Effector CD8-positive, alpha-beta T cell (primary cell): ENCODE measurements around the gene SNAPC2.
"Not testable (repeated sequence)": the region's sequence is repeated elsewhere in the genome, so short reads cannot be mapped to it uniquely, and the experiment has no call there.

ENCODE experiments used
- DNase-seq: peaks from one replicate; lab custom pipeline; 2025; lab: John Stamatoyannopoulos, UW

The SNAPC2 gene

GRCh38 chr19:7933828-7934725 lies 13.9 kb downstream of the SNAPC2 start:
- DNase-seq = no peak

DNA sequence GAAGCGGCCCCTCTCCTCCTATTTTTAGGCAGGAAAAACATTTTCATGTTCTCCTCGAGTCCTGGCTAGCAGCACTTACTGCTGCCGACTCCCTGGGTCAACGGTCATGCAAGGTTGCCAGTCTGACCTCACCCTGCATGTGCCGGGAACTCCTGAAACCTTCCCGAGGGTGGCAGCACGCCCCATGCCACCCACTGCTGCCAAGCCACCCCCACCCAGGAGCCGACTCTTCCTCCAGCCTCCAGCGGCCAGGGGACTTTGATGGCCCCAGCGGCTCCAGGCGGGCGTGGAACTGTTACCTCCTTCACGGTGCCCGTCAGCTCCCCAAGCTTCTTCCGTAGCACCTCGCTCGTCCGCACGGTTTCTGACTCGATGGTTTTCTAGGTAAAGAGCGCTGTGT lies 14.6 kb downstream of the SNAPC2 start:
- no peak for DNase-seq

- DNase-seq = no peak
Observed at GRCh38 chr19:7940841-7941240, 20.7 kb downstream of the SNAPC2 start.

- DNase-seq = no peak
Observed at GRCh38 chr19:7941895-7942596, 21.9 kb downstream of the SNAPC2 start.

DNA sequence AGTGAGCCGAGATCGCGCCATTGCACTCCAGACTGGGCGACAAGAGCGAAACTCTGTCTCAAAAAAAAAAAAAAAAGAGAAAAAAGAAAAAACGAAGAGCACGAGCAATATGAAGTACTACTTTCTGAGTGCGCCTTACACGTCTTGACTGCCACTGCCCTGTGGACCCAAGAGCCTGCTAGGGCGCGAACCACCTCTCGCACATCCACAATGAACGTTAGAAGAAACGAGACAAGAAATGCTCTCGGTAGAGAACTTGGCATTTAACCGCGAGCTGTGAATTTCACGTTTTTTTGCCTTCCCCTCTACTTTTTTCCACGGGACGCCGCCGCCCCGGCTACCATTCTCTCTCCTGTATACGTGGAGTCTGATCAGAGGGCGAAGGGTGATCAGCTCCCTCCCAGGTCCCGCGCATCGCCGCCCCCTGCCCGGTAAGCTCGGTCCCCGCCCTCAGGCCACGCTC lies 22.9 kb downstream of the SNAPC2 start:
- no peak for DNase-seq

DNA sequence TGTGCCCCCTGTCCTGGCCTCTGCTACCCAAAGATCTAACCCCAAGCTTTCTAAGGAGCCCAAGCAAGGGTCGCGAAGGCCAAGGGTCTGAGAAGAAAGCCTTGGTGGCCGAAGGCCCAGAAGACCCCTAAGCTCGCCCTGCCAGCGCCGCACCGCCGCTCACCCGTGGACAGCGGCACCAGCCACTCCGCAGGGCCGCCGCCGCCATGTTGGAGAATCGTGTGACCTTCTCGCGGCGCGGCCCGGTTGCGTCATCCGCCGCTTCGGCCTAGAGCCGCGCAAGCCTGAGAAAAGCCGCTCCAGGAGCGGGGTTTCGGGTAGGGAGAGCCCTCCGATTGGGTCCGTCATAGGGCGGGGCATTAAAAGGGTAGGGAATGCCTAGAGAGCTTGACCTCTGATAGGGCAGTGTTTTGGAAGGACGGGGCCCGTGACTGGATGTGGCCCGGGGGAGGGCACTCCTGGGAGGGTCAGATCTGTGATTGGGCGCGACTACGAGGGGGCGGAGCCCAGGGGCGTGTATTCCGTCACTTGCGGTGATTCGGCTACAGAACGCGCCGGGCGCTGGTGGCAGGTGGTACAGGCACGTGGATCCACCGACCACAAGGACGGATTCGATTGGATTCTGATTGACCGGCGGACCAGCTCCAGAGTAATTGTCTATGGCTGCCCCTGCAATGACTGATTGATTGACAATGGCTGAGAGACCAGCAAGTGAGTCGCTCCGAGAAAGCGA lies 23.5 kb downstream of the SNAPC2 start, which contains the start of gene TIMM44:
Gene TIMM44 (minus strand): TSS at position 223 of the 733 bp plus-strand sequence. CDS start 15 bp downstream, at position 208.
- DNase-seq = peak; percentile 97

- DNase-seq = peak; percentile 82
Observed at GRCh38 chr19:7944177-7944761, 24.1 kb downstream of the SNAPC2 start.

DNA sequence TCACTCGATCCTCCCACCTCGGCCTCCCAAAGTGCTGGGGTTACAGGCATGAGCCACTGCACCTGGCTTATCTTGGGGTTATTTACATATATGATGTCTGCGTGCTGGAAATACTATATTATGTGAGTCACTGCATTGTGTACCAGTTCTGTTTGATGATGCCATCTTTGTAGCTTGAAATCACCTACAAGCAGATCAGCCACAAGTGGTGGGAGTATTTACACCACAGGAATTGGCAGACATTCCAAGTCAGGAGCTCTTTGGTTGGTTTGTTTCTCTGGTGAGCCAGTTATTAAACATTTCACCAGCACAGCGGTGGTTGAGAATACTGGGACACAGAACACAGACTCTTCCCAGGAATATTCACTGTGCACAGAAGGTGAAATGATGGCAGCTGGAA lies 27.8 kb downstream of the SNAPC2 start:
- DNase-seq = no peak

GRCh38 chr19:7953060-7953459 lies 32.9 kb downstream of the SNAPC2 start:
- DNase-seq = no peak

GRCh38 chr19:7953576-7953975 lies 33.4 kb downstream of the SNAPC2 start:
- no peak for DNase-seq

GRCh38 chr19:7955696-7956095 lies 35.6 kb downstream of the SNAPC2 start:
- no peak for DNase-seq

GRCh38 chr19:7959211-7959610 lies 39.1 kb downstream of the SNAPC2 start:
- no peak for DNase-seq

- DNase-seq = not testable (repeated sequence)
Observed at GRCh38 chr19:7961082-7961481, 40.9 kb downstream of the SNAPC2 start.

GRCh38 chr19:7961920-7962626 lies 41.9 kb downstream of the SNAPC2 start:
- DNase-seq = no peak

- DNase-seq = no peak
Observed at GRCh38 chr19:7962644-7963268, 42.6 kb downstream of the SNAPC2 start.

DNA sequence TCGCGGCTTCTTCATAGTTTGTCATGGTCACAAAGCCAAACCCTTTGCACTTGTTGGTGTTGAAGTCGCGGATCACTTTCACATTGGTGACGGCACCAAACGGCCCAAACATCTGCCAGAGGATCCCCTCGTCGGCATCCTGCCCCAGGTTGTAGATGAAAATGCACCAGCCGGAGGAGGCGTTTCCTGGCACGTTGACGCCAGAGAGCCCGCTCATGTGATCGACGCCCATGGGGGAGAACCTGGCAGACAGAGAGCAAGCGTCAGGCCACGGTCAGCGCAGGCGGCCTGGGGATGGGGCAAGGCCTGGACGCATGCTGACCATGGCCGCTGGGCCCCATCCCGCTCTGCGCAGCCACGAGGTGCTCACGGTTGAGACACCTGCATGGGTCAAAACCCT lies 43.4 kb downstream of the SNAPC2 start:
- DNase-seq = no peak

DNA sequence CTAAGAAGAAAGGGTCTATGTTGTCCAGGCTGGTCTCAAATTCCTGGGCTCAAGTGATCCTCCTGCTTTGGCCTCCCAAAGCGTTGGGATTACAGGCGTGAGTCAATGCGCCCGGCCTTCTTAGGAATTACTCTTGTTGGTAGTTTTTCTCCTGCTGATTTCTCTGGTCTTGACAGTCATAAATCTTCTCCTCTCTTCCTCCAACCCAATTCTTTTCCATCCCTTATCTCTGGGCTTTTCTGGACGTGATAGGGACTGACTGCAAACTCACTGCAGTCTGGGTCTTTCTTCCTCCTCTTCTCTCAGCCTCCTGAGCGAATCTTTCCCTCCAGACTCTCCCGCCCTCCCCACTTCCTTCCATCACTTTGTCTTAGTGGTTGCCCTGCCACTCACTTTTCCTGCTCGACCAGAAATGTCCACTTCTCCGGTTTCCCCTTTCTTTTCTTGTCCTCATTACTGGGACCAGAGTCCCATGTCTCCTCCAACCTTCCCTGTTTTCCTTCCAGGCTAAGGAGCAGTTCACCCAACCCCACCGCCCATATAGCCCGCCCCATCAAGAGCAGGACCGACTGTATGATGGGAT lies 45.2 kb downstream of the SNAPC2 start:
- no peak for DNase-seq

- no peak for DNase-seq
Observed at GRCh38 chr19:7965921-7966665, 46.0 kb downstream of the SNAPC2 start.

DNA sequence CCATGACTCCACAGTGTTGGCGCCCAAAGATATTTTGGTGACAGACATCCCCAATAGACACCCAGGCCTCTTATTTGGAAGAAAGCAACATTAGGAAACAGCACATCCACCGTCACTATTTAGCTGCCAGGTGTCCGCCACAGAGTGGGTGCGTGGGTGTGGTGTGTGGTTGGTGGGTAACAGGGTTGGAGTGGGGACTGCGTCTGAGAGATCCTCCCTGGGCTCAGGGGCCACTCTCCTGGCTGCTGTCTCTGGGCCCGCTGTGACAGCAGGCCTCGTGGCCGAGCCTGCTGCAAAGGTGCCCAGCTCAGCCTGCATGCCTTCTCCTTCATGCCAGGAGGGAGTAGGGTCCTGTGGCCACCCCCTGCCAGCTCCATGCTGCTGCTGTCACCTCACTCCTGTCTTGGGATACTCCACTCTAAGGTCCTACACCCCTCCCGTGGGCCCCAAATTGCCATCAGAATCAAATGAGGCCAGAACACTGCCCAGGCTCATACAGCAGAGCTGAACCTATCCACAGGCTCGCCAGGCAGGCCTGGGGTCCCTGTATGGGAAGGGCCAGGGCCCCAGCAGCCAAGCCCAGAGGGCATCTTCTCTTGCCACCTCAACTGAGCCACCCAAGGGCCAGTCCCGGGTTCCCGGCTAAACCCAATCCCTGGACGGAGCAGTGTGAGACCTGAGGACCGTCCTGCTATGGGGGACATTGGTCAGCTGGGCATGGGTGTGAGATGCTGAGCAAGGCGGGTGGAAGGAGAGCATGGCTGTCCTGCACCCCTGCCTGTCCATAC lies 48.1 kb downstream of the SNAPC2 start:
- no peak for DNase-seq
